Measurements from ENCODE around the gene SIK2. TPM values are rescaled to one million over a fixed set of nuclear protein-coding genes. Genes with fewer than 3 reads are reported as not detected.

Gene SIK2
- total RNA-seq, 1 donor from 2014 or later, result 16.3 TPM

- Histone ChIP-seq H3K9me3 (replicated peaks) (no peaks in the 10 kb centered on the region), H3K27ac (replicated peaks) (no peak overlapping the region), H3K4me3 (no peak overlapping the region), H3K27me3 (ENCODE audit: low read depth) (no peaks in the 10 kb centered on the region), H3K36me3 (peaks cover 31% of the 10 kb centered on the region), H3K4me1 (peaks cover 24% of the 10 kb centered on the region)
- TF ChIP-seq, protein P1, sequence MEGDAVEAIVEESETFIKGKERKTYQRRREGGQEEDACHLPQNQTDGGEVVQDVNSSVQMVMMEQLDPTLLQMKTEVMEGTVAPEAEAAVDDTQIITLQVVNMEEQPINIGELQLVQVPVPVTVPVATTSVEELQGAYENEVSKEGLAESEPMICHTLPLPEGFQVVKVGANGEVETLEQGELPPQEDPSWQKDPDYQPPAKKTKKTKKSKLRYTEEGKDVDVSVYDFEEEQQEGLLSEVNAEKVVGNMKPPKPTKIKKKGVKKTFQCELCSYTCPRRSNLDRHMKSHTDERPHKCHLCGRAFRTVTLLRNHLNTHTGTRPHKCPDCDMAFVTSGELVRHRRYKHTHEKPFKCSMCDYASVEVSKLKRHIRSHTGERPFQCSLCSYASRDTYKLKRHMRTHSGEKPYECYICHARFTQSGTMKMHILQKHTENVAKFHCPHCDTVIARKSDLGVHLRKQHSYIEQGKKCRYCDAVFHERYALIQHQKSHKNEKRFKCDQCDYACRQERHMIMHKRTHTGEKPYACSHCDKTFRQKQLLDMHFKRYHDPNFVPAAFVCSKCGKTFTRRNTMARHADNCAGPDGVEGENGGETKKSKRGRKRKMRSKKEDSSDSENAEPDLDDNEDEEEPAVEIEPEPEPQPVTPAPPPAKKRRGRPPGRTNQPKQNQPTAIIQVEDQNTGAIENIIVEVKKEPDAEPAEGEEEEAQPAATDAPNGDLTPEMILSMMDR (IDR thresholded peaks at IDR 0.05; ENCODE audit: borderline replicate concordance), result no peak
- no peak for DNase-seq
- intact Hi-C loops (cut with micrococcal nuclease), result no loop called here
Measured at GRCh38 chr11:111675891-111676290, 73.6 kb downstream of the SIK2 start.

DNA sequence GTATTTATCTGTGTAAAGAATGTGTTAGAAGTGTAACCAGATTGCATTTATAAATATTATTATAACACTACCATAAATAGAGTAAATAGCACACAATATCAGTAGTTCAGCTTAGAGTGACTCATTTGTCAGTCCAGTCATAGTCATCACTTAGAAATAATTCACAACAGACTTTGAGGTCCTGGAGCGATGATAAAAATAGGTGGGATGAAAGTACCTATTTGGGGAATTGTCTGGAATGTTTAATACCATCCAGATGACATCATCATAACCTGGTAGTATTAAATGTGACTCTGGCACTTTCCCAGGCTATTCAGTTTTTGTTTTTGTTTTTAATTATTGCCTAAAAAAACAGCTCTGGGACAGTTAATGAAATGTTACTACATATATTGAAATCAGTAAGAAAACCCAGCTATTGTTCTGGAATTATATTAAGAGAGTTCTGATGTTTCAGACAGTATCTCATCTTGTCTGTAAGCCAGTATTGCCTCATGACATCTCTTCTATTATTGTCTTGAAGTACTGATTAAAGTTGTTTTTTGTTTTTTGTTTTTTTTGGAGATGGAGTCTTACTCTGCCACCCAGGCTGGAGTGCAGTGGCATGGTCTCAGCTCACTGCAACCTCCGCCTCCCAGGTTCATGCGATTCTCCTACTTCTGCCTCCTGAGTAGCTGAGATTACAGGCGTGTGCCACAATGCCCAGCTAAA, 74.8 kb downstream of the SIK2 start:
- peak overlapping the region; percentile 32 for H3K27ac ChIP-seq (replicated peaks)
- peaks cover 24% of the 10 kb centered on the region for H3K4me1 ChIP-seq
- H3K36me3 ChIP-seq, result peaks cover 21% of the 10 kb centered on the region
- intact Hi-C loops (cut with micrococcal nuclease), result no loop called here
- H3K4me3 ChIP-seq, result no peak overlapping the region
- H3K27me3 ChIP-seq (ENCODE audit: low read depth), result no peaks in the 10 kb centered on the region
- DNase-seq, result no peak
- H3K9me3 ChIP-seq (replicated peaks), result no peaks in the 10 kb centered on the region
- TF ChIP-seq, protein P1 (IDR thresholded peaks at IDR 0.05; ENCODE audit: borderline replicate concordance), result no peak

DNA sequence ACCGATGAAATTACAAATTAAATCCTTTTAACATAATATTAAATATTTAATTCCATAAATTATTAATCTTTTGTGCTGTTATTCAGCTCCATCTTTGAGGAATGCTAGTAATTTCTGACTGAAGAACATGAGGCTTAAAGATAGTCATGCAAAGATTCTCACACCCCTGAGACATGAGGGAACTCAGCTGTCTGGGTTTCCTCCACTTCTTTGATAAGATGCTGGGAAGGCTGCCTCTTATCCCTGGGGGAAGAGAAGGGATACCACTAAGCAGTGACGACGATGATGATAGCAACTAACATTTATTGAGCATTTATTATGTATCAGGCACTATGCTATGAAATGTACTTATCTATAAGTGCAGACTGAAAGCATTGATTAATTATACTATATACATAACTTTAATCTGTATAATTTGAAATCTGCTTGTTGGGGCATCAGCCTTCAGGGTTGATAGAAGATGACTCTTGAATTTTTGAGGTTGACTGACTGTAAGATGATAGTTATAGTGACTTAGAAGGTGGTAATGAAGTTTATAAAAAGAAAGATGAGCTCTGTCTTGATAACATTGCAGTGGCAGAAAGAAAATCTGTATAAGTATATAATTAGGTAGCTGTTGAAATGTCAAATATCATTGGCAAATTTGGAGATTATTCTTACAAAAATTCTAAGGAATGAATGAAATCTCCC, 78.4 kb downstream of the SIK2 start:
- Histone ChIP-seq H3K27me3 (ENCODE audit: low read depth) (no peaks in the 10 kb centered on the region), H3K27ac (replicated peaks) (no peak overlapping the region), H3K36me3 (peaks cover 20% of the 10 kb centered on the region), H3K4me1 (peaks cover 24% of the 10 kb centered on the region), H3K4me3 (no peak overlapping the region), H3K9me3 (replicated peaks) (no peaks in the 10 kb centered on the region)
- intact Hi-C loops (cut with micrococcal nuclease), result no loop called here
- TF ChIP-seq, protein P1 (IDR thresholded peaks at IDR 0.05; ENCODE audit: borderline replicate concordance), result no peak
- no peak for DNase-seq

DNA sequence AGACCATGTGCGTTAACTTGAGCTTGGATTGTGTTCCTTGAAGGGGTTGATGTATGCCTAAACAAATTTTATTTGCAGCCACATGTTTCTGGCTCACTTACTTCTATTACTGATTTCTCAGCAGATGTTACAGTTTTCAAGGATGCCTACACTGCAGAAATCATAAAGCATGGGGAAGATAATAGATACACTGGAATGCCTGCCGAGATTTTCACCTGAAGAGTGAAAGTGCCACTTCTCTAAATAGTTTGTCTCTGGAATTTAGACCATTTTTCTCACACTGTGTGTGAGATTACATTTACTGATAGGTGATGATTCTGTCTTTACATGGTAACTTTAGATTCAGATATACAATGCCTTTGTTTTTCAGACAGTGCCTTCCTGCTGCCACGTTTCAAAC, 81.6 kb downstream of the SIK2 start:
- DNase-seq, result no peak
- H3K27me3 ChIP-seq (ENCODE audit: low read depth), result no peaks in the 10 kb centered on the region
- no peak overlapping the region for H3K27ac ChIP-seq (replicated peaks)
- H3K4me3 ChIP-seq, result no peak overlapping the region
- H3K36me3 ChIP-seq, result peaks cover 23% of the 10 kb centered on the region
- no peaks in the 10 kb centered on the region for H3K4me1 ChIP-seq
- TF ChIP-seq, protein P1 (IDR thresholded peaks at IDR 0.05; ENCODE audit: borderline replicate concordance), result no peak
- intact Hi-C loops (cut with micrococcal nuclease), result no loop called here
- no peaks in the 10 kb centered on the region for H3K9me3 ChIP-seq (replicated peaks)

DNA sequence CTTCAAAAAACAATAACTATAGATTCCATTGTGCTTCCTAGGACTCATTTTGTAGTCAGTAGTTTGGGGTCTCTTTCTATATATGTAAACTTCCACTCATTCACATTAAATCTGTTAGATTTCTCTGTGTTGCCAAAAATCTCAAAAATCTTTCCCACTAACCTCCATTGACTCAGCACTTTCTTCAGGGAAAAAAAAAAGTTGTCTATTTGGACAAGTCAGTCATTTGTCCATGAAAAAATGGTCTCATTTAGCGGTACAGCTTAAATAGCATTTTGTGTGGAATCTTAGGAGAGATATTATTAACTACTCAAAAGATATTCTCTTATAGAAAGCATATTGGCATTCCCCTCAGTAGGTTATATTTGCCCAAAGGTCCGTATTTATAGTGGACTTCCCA, 82.0 kb downstream of the SIK2 start:
- H3K9me3 ChIP-seq (replicated peaks), result no peaks in the 10 kb centered on the region
- H3K4me1 ChIP-seq, result no peaks in the 10 kb centered on the region
- H3K4me3 ChIP-seq, result no peak overlapping the region
- H3K27me3 ChIP-seq (ENCODE audit: low read depth), result no peaks in the 10 kb centered on the region
- peaks cover 28% of the 10 kb centered on the region for H3K36me3 ChIP-seq
- TF ChIP-seq, protein P1 (IDR thresholded peaks at IDR 0.05; ENCODE audit: borderline replicate concordance), result no peak
- DNase-seq, result no peak
- H3K27ac ChIP-seq (replicated peaks), result no peak overlapping the region
- intact Hi-C loops (cut with micrococcal nuclease), result no loop called here
